MCF 10A (cell line): ENCODE data around the gene ATG14. TPM values are rescaled to one million over a fixed set of nuclear protein-coding genes. Genes with fewer than 3 reads are reported as not detected.

Experiments
- BruUV-seq: library from RNA; stranded (reverse); fragments of 400-500 nt; replicated peaks from 2 replicates; lab custom pipeline; 2021; lab: Mats Ljungman, UMichigan
- CTCF ChIA-PET: fragments of 300-600 bp; sonication (Branson Sonifier 250); formaldehyde crosslinking; extraction: SDS; loops from one replicate; lab custom pipeline; 2021; ENCODE audit warnings: antibody characterized with exemption, inconsistent platforms; lab: Yijun Ruan, JAX
- POLR2A ChIA-PET: fragments of 300-600, 350-650 bp; sonication (Branson Sonifier 250); formaldehyde crosslinking; extraction: SDS; loops from one replicate; lab custom pipeline; 2020; ENCODE audit warnings: antibody characterized with exemption, inconsistent platforms; lab: Yijun Ruan, JAX
- DNase-seq: peaks from one replicate; pipeline ENCODE4 v3.0.0-alpha.2; 2018; ENCODE audit not compliant: unreplicated experiment
- H3K27ac Mint-ChIP-seq: one replicate; pipeline ENCODE4 v1.8.0; 2022; ENCODE audit warnings: mild to moderate bottlenecking, low read depth, mixed read lengths; ENCODE audit not compliant: unreplicated experiment
- H3K27me3 Mint-ChIP-seq: one replicate; pipeline ENCODE4 v1.8.0; 2022; ENCODE audit warnings: mixed read lengths; ENCODE audit not compliant: insufficient read depth, unreplicated experiment
- H3K36me3 Mint-ChIP-seq: one replicate; pipeline ENCODE4 v1.8.0; 2022; ENCODE audit warnings: mild to moderate bottlenecking, moderate library complexity, mixed read lengths; ENCODE audit not compliant: insufficient read depth, unreplicated experiment
- H3K4me1 Mint-ChIP-seq: one replicate; pipeline ENCODE4 v1.8.0; 2022; ENCODE audit warnings: mixed read lengths; ENCODE audit not compliant: insufficient read depth, unreplicated experiment
- H3K4me3 Mint-ChIP-seq: one replicate; pipeline ENCODE4 v1.8.0; 2022; ENCODE audit warnings: mild to moderate bottlenecking, moderate library complexity, mixed read lengths; ENCODE audit not compliant: unreplicated experiment
- H3K9me3 Mint-ChIP-seq: one replicate; pipeline ENCODE4 v1.8.0; 2022; ENCODE audit warnings: mixed read lengths; ENCODE audit not compliant: unreplicated experiment
- intact Hi-C: fragments of 100-400 bp; cut with micrococcal nuclease; formaldehyde crosslinking; loops from 2 replicates; pipeline ENCODE4 v1.14.1; 2022
- total RNA-seq: library from RNA; stranded (reverse); gene quantifications from 2 replicates; pipeline ENCODE4 v1.2.3, GENCODE V29; 2022
- TF ChIP-seq, protein P1 (sequence below): fragments of 200-600 bp; IDR thresholded peaks from one replicate; pipeline ENCODE4 v1.8.0; 2022; ENCODE audit warnings: antibody characterized with exemption, mild to moderate bottlenecking; ENCODE audit not compliant: unreplicated experiment

ATG14 gene
- total RNA-seq, 1 experiment from 2014 or later, result 6.6 TPM

- Mint-ChIP-seq H3K9me3 (no peaks in the 10 kb centered on the region), H3K4me1 (peaks cover 6% of the 10 kb centered on the region), H3K36me3 (peaks cover 72% of the 10 kb centered on the region), H3K4me3 (no peak overlapping the region), H3K27me3 (no peaks in the 10 kb centered on the region), H3K27ac (no peak overlapping the region)
- ChIA-PET CTCF (interaction anchor here (0.6 to 1.7 kb wide), 3 partner anchors 26 to 111 kb away, joined by 3 read pairs; no protein-coding TSS in a partner anchor), POLR2A (interaction anchor here (0.6 to 1.2 kb wide), 2 partner anchors 10 to 158 kb away, joined by 3 to 4 read pairs; no protein-coding TSS in a partner anchor)
- DNase-seq, result no peak
- intact Hi-C loops, result no loop called here
- no TSS peak for BruUV-seq
- TF ChIP-seq, protein P1, sequence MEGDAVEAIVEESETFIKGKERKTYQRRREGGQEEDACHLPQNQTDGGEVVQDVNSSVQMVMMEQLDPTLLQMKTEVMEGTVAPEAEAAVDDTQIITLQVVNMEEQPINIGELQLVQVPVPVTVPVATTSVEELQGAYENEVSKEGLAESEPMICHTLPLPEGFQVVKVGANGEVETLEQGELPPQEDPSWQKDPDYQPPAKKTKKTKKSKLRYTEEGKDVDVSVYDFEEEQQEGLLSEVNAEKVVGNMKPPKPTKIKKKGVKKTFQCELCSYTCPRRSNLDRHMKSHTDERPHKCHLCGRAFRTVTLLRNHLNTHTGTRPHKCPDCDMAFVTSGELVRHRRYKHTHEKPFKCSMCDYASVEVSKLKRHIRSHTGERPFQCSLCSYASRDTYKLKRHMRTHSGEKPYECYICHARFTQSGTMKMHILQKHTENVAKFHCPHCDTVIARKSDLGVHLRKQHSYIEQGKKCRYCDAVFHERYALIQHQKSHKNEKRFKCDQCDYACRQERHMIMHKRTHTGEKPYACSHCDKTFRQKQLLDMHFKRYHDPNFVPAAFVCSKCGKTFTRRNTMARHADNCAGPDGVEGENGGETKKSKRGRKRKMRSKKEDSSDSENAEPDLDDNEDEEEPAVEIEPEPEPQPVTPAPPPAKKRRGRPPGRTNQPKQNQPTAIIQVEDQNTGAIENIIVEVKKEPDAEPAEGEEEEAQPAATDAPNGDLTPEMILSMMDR, result no peak
These were observed 30.1 kb downstream of the ATG14 start for GRCh38 chr14:55381561-55381960.

GRCh38 chr14:55381040-55381439 lies 30.6 kb downstream of the ATG14 start:
- BruUV-seq, result no TSS peak
- intact Hi-C loops, result no loop called here
- peaks cover 74% of the 10 kb centered on the region for H3K36me3 Mint-ChIP-seq
- H3K9me3 Mint-ChIP-seq, result no peaks in the 10 kb centered on the region
- H3K4me3 Mint-ChIP-seq, result no peak overlapping the region
- no peak for DNase-seq
- ChIA-PET POLR2A (interaction anchor here (0.6 kb wide), 2 partner anchors 18 to 158 kb away, joined by 3 read pairs; no protein-coding TSS in a partner anchor), CTCF (interaction anchor here (0.6 to 1.7 kb wide), 2 partner anchors 25 to 110 kb away, joined by 3 read pairs; no protein-coding TSS in a partner anchor)
- TF ChIP-seq, protein P1, result no peak
- H3K27ac Mint-ChIP-seq, result no peak overlapping the region
- H3K27me3 Mint-ChIP-seq, result no peaks in the 10 kb centered on the region
- peaks cover 6% of the 10 kb centered on the region for H3K4me1 Mint-ChIP-seq

DNA sequence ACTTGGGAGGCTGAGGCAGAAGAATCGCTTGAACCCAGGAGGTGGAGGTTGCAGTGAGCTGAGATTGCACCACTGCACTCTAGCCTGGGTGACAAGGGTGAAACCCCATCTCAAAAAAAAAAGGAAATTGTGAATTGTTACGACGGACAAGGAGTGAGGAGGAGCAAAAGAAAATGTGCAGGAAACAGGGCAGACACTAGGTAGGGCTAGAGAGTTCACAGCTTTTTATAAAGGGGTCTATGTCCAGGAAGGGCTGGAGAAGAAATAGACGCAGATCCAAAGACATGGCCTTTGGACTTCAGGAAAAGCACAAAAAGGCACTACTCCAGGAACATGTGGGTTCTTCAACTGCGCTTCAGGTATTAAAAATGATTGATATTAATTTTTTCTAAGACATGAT lies 34.4 kb downstream of the ATG14 start:
- no peak overlapping the region for H3K4me3 Mint-ChIP-seq
- intact Hi-C loops, result no loop called here
- no peak for DNase-seq
- H3K27ac Mint-ChIP-seq, result no peak overlapping the region
- H3K27me3 Mint-ChIP-seq, result no peaks in the 10 kb centered on the region
- TF ChIP-seq, protein P1, result no peak
- BruUV-seq, result no TSS peak
- ChIA-PET POLR2A (interaction anchor here (0.7 kb wide), 1 partner anchor 15 kb away, joined by 6 read pairs; no protein-coding TSS in a partner anchor), CTCF (interaction anchor here (0.7 to 0.8 kb wide), 2 partner anchors 61 to 132 kb away, joined by 3 read pairs; no protein-coding TSS in a partner anchor)
- no peaks in the 10 kb centered on the region for H3K4me1 Mint-ChIP-seq
- H3K9me3 Mint-ChIP-seq, result no peaks in the 10 kb centered on the region
- peaks cover 66% of the 10 kb centered on the region for H3K36me3 Mint-ChIP-seq

GRCh38 chr14:55374771-55375170 lies 36.9 kb downstream of the ATG14 start:
- BruUV-seq, result no TSS peak
- H3K4me3 Mint-ChIP-seq, result no peak overlapping the region
- no peak for DNase-seq
- no peaks in the 10 kb centered on the region for H3K27me3 Mint-ChIP-seq
- no peaks in the 10 kb centered on the region for H3K4me1 Mint-ChIP-seq
- intact Hi-C loops, result no loop called here
- H3K27ac Mint-ChIP-seq, result no peak overlapping the region
- POLR2A ChIA-PET, result interaction anchor here (0.6 to 1.5 kb wide), 4 partner anchors 14 to 1213 kb away, joined by 3 to 5 read pairs (median 4); partner anchors contain the start of gene ATG14
- TF ChIP-seq, protein P1, result no peak
- H3K9me3 Mint-ChIP-seq, result no peaks in the 10 kb centered on the region
- H3K36me3 Mint-ChIP-seq, result peaks cover 48% of the 10 kb centered on the region
- CTCF ChIA-PET, result interaction anchor here (1.0 to 2.1 kb wide), 2 partner anchors 11 to 20 kb away, joined by 3 to 10 read pairs; no protein-coding TSS in a partner anchor
